ENCODE measurements around the gene GPC6.

GPC6 gene

DNA sequence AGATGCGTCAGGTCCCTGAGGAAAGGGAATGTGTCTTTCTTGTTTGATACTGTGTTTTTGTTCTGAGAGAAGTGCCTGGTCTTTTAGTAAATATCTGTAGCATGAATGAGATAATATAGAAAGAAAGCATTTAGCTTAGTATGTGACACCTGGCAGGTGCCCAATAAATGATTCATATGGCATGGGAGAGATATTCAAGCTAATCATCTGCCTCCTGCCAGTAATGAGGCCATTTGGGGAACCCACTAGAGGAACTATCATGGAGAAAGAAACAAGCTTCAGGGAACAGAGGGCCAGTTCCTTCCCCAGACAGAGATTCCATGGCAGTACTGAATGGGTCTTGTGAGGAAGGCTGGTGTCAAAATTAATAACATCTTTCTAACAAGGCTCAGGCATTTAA is 648.9 kb downstream of the GPC6 start:
- TF ChIP-seq, protein P1, sequence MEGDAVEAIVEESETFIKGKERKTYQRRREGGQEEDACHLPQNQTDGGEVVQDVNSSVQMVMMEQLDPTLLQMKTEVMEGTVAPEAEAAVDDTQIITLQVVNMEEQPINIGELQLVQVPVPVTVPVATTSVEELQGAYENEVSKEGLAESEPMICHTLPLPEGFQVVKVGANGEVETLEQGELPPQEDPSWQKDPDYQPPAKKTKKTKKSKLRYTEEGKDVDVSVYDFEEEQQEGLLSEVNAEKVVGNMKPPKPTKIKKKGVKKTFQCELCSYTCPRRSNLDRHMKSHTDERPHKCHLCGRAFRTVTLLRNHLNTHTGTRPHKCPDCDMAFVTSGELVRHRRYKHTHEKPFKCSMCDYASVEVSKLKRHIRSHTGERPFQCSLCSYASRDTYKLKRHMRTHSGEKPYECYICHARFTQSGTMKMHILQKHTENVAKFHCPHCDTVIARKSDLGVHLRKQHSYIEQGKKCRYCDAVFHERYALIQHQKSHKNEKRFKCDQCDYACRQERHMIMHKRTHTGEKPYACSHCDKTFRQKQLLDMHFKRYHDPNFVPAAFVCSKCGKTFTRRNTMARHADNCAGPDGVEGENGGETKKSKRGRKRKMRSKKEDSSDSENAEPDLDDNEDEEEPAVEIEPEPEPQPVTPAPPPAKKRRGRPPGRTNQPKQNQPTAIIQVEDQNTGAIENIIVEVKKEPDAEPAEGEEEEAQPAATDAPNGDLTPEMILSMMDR (IDR thresholded peaks at IDR 0.05; ENCODE audit: extremely low read depth, insufficient read depth, missing control alignments) = no peak
- in situ Hi-C loops (cut with MboI; ENCODE audit: low pct_unique_long_range_greater_than_20kb, low sequenced_read_pairs, unreplicated experiment) = no loop called here
- DNase-seq (ENCODE audit: low spot score) = no peak

DNA sequence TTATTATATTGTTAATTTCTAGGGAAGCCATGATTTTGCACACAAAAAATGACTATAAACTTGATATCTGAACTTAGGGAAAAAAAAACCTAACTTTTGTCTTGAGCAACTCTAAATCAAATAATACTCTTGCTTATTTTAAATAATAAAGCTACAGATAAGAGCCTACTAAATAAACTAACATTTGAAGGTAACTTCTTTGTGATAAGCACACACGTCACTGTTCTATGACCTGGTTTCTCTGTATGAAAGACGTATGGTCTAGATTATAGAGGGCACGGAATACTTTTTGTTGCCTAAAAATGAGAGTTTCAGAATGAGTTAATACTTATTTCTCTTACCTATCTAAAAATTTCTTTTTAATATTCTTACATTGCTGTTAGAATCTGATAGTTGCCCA is 649.6 kb downstream of the GPC6 start:
- no peak for DNase-seq (ENCODE audit: low spot score)
- in situ Hi-C loops (cut with MboI; ENCODE audit: low pct_unique_long_range_greater_than_20kb, low sequenced_read_pairs, unreplicated experiment) = no loop called here
- TF ChIP-seq, protein P1 (IDR thresholded peaks at IDR 0.05; ENCODE audit: extremely low read depth, insufficient read depth, missing control alignments) = no peak

DNA sequence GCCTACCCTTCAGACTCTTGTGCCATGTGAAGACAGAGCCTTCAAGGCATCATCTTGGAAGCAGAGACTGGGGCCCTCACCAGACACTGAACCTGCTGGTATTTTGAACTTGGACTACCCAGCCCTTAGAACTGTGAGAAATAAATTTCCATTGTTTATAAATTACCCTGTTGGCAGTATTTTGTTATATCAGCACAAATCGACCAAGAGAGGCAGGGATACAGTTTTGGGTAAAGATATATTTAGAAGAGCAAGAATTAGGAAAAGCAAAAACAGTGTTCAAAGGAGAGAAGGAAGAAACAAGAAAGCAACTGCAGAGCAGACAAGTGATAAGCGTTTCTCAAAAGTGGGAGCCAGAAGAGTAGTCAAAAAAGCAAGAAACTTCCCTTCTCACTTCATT is 652.1 kb downstream of the GPC6 start:
- TF ChIP-seq, protein P1 (IDR thresholded peaks at IDR 0.05; ENCODE audit: extremely low read depth, insufficient read depth, missing control alignments) = no peak
- in situ Hi-C loops (cut with MboI; ENCODE audit: low pct_unique_long_range_greater_than_20kb, low sequenced_read_pairs, unreplicated experiment) = no loop called here
- no peak for DNase-seq (ENCODE audit: low spot score)

DNA sequence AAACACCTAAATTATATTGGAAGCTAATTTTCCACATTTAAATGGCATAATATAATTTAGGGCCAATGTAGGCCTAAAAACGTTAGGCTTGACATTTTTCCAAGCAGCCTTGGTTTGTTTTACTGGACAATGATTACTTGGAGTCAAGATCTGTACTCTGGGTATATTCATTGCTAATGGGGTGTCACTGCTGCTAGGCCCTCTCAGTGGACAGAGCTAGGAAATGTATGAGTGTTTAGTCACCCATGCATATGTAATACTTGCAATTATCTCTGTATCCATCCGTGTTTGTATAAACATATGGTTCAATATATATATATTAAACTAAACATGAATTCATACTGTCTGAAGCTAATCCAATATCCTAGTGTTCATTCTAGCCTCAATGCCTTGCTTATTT is 654.8 kb downstream of the GPC6 start:
- in situ Hi-C loops (cut with MboI; ENCODE audit: low pct_unique_long_range_greater_than_20kb, low sequenced_read_pairs, unreplicated experiment) = no loop called here
- DNase-seq (ENCODE audit: low spot score) = no peak
- TF ChIP-seq, protein P1 (IDR thresholded peaks at IDR 0.05; ENCODE audit: extremely low read depth, insufficient read depth, missing control alignments) = no peak

DNA sequence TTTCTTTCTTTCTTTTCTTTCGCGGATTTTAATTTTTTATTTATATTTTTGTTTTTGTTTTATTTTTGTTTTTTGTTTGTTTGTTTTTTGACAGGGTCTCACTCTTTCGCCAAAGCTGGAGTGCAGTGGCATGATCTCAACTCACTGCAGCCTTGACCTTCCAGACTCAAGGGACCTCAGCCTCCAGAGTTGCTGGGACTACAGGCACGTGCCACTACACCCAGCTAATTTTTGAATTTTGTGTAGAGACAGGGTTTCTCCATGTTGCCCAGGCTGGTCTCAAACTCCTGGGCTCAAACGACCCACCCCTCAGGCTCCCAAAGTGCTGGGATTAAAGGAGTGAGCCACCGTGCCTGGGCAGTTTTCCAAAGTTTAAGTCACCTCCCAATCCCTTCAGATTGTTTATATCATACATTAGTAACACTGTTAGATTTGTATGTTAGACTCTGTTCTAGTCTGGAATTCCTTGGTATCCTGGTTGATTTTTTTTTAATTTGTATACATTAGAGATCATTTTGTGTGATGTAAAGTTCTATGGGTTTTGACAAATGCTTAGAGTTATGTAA is 655.6 kb downstream of the GPC6 start:
- no peak for DNase-seq (ENCODE audit: low spot score)
- TF ChIP-seq, protein P1 (IDR thresholded peaks at IDR 0.05; ENCODE audit: extremely low read depth, insufficient read depth, missing control alignments) = no peak
- in situ Hi-C loops (cut with MboI; ENCODE audit: low pct_unique_long_range_greater_than_20kb, low sequenced_read_pairs, unreplicated experiment) = no loop called here

DNA sequence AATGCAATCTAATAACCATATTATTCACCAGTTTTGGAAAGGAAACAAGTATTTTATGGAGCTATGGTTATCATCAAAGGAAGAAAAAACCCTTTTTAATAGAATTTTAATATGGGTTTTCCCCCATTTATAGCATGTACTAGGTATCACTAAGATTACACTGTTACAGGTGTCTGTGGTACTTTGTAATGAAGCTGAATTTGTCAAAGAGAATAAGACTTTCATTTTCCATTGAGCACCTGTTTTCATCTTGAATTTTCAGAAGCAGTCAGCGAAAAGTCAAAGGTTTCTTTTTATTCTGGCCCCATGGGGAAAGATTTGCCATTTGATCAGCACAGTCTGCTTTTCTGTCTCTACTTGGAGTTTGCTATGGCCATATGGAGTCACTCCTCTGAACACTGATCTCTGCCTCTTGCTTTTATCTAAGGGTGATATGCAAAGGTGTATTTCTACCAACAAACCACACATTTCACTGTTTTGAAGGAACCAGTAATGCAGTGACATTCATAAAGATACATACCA is 662.9 kb downstream of the GPC6 start:
- in situ Hi-C loops (cut with MboI; ENCODE audit: low pct_unique_long_range_greater_than_20kb, low sequenced_read_pairs, unreplicated experiment) = no loop called here
- TF ChIP-seq, protein P1 (IDR thresholded peaks at IDR 0.05; ENCODE audit: extremely low read depth, insufficient read depth, missing control alignments) = no peak
- DNase-seq (ENCODE audit: low spot score) = no peak
